NCI-H2227 (cell line): ENCODE measurements around the gene SMAP1.
A peak's percentile ranks its signal among the peaks of the same experiment; 100 is the strongest.

Experiments
- DNase-seq: peaks from one replicate; lab custom pipeline; 2025; ENCODE audit not compliant: unreplicated experiment; lab: John Stamatoyannopoulos, UW

Gene SMAP1

DNA sequence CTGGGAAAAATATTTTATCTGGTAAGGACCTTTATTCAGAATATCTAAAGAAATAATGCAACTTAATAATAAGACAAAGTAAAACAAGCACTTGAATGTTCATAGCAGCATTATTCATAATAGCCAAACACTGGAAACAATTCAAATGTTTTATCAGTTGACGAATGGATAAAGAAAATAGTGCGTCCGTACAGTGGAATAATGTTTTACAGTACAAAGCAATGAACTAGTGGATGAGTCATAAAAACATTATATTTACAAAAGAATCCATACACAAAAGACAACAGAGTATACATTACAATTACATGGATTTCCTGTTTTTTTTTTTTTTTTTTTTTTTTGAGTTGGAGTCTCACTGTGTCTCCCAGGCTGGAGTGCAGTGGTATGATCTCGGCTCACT is 12.7 kb downstream of the SMAP1 start:
- no peak for DNase-seq

DNA sequence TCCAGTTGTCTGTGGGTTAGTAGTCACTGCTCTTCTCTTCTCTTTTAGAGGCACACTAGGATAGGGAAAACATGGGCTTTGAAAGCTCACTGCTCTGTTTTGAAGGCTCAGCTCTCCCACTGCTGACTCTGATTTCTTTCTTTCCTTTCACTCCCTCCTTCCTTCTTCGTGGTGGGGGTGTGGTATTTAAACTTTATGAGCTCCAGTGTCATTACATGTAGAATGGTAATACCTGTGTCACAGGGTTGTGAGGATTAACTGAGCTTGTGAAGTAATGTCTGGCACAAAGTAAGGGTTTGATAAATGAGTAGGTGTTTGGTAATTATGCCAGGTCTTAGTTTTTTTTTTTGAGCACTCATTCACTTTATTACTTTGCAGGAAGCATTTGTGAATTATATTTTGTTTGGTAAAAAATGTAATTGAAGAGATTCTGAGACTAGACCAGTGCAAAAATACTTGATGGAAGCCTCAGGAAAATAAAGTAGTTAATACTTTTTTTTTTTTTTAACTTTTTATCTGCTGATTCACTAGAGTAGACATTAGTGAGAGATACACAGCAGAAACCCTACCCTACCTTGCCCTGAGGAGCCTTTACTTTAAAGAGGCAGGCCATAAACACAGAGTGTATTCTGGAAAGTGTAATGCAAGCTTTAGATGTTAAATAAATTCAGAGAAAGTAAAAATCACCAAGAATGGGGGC is 17.3 kb downstream of the SMAP1 start:
- no peak for DNase-seq

DNA sequence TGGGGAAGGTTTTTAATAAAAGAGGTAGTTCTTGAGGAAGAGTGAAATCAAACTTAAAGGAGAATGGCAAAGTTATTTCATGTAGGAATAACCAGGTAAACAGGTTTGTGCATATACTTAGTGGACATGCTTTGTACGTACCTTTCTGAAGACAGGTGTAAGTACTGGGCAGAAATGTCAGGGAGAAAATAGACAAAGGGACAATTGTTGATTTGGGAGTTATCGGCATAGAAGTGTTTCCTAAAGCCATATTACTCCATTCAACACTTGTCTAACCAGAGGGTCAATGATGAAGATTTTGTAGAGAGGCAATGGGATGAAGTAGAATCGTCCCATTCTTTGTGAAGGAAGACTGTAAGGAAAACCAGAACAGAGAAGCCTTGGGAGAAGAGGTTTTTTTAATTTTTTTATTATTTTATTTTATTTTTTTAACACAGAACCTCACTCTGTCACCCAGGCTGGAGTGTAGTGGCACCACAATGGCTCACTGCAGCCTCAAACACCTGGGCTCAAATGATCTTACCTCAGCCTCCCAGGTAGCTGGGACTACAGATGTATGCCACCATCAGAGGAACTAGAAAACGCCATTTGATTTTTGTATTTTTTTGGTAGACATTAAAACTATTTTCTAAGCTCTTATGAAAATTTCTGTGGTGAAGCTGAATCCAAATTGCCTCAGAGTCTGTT is 18.0 kb downstream of the SMAP1 start:
- no peak for DNase-seq

DNA sequence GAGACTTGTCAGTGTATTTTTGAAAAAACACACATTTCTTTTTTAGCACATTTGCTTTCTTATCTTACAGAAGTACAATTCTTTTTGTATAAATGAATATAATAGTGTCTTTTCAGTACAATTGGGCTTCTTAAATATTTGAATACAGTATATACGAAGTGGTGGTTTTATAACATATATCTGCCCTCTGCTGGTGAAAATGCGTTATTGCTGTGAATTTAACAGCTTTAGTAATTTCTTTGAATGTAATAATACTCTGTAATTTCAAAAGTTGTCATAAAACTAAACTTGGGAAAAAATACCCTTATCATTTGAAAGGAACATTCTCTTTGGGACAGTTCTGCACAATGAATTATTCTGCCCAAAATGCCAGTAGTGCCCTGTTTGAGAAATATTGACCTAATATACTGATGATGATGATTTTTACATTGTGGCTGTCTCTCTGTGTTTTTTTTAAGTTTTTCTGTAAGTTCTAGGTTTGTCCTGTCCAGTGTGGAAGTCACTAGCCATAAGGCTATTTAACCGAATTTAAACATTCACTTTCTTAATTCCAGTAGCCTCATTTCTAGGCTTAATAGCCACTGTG is 19.0 kb downstream of the SMAP1 start:
- DNase-seq: peak; percentile 42

DNA sequence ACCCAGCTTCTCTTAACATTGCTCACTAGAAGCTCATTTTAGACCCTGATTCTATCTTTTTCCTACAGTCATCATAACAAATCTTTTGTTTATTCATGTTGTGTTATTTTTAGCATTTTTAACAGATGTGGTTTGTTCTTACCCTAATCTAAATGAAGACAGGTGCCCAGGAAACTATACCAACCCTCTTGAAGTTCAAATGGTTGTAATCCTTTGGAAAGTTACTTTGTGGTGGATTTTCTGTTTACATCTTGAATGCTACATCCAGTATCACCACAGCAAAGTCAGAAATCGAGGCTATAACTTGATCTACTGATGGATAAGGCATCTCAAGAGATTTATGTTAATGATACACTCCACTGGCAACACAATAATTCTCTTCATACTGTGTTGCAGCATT is 26.2 kb downstream of the SMAP1 start:
- DNase-seq: no peak

DNA sequence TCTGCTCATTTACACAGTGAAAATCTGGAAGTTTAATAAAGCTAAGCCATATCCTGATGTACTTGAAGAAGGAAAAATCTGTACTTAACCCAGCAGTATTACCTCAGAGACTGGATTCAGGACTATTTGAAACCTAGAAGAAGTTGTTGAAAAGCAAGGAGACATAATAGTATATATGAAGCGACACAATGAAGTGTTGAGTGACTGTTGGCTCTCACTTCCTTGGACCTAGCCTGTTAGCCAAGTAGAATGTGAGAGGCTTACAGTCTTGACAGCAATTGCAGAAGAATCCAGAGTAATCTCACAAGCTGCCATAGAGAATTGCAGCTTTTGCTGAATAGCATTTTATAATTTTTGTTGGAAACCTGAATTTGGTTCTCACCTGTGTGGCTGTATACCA is 26.7 kb downstream of the SMAP1 start:
- DNase-seq: no peak

DNA sequence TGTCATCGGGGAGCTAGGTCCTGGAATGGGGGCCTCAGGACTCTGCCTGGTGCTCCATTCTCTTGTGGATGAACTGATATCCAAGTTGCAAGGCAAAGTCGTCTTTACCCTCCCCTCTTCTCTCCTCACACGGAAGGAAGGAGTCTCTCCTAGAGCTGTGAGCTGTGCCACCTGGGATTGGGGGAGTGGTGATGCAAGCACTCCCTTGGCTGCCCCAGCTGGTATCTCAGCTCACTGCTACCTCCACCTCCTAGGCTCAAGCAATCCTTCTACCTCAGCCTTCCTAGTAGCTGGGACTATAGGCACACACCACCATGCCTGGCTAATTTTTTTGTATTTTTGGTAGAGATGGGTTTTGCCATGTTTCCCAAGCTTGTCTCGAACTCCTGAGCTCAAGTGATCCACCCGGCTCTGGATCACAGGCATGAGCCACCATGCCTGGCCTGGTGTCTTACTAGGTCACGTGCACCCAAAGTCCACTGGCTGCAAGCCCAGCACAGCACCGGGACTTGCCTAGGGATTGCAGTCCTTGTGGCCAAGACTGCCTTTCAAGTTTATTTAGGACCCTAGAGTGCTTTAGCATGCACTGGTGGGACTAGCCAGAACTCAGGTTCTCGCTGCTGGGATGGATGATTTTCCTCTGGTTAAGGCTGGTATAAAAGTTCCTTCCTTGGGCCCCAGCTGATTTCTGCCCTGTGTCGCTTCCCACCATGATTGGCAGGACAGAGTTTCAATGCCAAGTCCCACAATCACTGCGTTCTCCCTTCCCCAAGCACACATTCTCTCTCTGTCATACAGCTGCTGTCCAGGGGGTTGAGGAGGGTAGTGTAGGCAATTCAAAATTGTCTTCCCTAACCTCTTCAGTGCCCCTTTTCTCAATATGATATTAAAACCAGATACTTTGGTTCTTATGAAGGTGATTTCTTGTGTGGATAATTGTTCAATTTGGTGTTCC is 33.5 kb downstream of the SMAP1 start:
- DNase-seq: no peak

DNA sequence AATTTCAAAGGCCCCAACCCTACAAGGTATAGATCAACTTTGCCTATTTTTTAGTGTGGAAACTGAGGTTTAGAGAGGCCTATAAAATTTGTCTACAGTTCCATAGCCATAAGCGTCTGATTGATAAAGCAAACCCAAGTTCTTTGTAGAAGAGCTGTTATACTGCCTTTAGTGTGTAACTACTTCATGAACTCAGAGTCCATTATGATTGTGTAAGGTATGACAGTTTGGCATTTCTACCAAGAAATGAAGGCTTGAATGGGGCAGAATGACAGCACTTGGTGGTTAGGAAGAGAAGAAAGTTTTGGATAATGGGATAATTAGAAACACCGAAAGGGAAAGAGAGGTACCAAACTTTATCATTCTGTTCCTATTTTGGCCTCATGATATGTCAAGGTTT is 38.1 kb downstream of the SMAP1 start:
- no peak for DNase-seq

DNA sequence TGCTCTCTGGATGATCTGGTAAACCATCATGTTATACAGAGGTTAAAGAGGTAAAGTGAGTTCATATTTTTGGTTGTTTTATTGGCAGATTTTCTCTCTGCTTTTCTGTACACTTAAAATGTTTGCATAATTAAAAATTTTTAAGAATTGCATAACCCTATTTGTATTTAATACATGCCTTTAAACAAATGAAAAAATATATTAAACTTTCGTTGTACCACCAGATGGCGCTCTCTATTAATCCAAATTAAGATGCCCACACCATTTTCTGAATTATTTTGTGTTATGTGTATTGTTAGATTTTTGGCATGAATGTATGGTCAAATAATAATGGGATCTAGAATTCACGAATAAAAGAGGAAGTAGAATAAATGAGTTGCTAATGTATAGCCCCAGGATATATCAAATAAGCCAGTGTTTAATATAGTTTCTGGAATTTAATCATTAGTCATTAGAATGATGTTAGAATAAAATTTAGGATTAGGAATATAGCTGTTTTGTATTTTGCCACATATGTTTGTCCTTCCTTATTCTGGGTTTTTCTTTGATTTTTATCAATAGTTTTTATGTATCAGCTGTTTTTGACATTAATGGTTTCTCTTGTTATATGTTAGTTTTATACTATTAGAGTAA is 38.9 kb downstream of the SMAP1 start:
- peak; percentile 55 for DNase-seq

DNA sequence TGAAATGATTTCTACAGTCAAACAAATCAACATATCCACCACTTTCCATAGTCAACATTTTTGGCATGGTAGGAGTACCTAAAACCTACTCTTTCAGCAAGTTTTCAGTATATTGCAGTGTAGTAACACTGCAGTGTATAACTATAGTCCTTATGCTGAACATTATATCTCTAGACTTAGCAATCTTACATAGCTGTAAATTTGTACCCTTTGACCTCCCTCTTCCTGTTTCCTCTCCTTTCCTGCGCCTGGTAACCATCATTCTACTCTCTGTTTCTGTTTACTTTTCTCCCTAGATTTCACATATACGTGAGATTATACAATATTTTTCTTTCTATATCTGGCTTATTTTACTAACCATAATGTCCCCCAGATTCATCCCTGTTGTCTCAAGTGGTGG is 40.2 kb downstream of the SMAP1 start:
- no peak for DNase-seq

DNA sequence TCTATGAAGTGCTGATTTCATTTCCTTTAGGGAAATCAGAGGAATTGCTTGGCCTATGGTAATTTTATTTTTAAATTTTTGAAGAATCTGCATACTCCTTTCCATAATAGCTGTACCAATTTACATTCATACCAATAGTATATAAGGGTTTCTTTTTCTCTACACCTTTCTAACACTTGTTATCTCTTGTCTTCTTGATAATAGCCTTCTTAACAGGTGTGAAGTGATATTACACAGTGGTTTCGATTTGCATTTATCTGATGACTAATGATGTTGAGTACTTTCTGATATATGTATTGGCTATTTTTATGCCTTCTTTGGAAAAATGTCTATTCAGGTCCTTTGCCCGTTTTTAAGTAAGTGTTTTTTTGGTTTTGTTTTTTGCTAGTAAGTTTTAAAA is 40.8 kb downstream of the SMAP1 start:
- no peak for DNase-seq

DNA sequence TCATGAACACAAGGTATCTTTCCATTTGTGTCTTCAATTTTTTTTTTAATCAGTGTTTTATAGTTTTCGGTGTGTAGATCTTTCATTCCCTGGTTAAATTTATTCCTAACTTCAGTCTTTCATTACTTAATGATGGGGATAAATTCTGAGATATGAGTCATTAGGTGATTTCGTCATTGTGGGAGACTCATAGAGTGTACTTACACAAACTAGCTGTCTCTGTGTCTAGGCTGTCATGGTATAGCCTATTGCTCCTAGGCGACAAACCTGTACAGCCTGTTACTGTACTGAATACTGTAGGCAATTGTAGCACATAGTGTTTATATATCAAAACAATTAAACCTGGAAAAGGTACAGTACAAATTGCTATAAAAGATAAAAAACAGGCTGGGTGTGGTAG is 42.1 kb downstream of the SMAP1 start:
- no peak for DNase-seq

DNA sequence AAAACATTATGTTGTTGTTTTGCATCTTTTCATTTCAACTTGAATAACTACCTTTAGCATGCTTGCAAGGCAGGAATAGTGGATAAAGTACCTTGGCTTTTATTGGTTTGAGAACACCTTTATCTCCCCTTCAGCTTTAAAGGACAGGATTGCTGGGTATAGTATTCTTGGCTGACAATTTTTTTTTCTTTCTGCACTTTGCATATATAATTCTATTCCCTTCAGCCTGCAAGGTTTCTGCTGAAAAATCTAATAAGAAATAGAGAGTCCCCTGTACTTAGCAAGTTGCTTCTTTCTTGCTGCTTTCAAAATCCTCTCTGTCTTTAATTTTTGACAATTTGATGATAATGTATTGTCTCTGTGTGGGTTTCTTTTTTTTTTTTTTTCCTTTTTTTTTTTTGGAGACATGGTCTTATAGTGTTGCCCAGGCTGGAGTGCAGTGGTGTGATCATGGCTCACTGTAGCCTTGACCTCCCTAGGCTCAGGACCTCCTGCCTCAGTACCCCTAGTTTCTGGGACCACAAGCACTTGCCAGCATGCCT is 47.1 kb downstream of the SMAP1 start:
- no peak for DNase-seq

DNA sequence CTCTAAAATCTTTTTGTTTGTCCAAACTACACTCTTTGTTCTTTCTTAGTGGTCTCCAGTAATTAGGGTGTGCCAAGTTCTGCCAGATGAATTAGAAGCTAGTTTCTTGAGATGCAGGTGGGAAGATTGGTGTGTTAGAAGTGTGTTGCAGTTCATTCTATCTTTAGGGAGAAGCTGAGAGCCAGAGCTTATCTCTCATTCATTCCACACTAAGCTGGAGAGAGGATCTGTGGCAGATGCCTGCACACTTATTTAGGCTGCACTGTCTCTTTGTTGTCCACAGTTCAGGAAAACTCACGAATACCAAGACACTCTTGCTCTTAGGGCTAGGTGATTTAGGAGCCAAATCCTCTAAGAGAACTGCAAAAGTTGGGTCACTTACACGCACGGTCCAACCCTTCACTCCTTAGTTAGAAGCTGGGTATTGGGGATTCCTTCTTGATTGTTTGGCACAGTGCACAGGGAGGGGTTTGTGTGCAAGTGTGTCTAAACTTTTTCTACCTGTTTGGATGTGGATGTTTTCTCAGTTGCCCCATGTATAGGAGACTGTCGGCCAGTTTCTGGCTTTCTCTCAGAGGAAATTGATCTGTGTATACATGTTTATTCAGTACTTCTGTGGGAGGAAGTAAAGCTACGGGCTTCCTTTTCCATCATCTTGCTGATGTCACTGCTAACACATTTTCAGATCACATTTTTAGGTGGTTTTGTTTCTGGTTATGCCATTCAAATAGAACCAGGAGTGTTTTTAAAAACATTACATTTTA is 49.5 kb downstream of the SMAP1 start:
- no peak for DNase-seq

DNA sequence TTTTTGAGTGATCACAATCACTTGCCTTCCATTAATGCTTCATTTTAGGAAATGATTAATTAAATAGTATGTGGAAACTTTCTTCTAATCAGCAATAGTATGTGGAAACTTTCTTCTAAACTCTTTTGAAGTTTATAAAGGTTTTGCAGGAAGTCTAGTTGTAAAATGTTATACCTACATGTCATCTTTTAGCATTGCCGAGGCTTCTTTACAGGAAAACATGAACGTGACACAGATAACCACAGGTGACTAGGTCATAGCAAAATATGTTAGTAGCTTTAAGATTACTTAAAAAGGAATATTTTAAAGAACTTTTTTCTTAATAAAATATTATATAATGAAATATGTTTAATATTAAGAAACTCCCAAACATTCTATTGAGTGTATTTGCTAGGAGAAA is 56.8 kb downstream of the SMAP1 start:
- DNase-seq: no peak

DNA sequence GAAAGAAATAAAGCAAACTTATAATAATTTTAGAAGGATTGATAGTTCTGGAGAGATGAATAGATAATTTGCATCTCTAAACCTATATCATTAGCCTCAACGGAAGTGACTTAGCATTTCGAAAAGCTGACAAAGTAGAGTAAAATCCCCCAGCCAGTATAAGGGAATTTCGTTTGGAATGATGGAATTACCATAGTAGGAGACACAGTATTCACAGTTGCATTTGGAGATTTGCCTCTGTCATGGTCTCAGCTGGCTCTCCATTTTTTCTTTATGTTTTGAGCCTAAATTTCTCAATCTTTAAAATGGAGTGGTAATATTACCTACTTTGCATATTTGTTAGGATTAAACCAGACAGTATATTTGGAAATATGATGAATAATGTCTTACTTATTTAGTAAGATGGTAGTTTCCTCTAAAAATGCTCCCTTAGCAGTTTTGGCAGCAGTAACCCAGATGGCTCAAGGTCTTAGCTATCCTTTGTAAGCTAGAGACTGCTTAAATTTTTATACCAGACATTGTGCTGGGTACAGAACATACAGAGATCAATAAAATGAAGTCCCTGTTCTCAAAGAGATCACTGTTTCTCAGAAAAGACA is 58.2 kb downstream of the SMAP1 start:
- no peak for DNase-seq

DNA sequence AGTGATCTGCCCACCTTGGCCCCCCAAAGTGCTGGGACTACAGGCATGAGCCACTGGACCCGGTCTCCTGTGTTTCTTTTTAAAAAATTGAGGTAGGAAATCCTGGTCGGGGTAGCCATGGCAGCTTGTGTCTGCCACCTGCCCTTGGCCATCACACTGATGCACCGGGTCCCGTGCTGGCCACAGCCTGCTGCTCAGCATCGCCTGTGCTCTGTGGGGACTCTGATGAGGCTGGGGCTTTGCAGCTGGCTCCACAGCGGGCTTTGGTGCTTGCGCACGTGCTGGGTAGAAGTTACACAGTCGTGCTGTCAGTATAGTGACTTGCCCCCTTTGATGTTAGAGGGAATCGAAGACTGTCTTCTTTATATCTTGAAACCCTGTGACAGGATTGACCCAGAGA is 66.7 kb downstream of the SMAP1 start:
- no peak for DNase-seq

DNA sequence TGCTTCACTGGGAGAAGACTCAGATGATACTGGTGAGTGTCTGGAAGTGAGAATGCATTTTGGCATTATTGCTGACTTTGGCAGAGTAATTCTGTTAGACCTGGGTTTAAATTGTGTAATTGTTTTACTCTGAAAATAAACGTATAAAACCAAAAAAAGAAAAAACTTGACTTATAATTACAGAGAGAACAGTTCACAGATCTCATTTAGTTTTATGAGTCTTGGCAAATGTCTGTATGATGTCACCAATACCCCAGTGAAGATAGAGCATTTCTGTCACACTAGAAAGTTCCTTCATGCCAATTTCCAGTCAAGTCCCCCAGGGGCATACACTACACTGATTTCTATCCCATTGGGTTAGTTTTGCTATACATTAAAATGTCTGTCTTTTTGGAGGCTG is 67.3 kb downstream of the SMAP1 start:
- DNase-seq: no peak

DNA sequence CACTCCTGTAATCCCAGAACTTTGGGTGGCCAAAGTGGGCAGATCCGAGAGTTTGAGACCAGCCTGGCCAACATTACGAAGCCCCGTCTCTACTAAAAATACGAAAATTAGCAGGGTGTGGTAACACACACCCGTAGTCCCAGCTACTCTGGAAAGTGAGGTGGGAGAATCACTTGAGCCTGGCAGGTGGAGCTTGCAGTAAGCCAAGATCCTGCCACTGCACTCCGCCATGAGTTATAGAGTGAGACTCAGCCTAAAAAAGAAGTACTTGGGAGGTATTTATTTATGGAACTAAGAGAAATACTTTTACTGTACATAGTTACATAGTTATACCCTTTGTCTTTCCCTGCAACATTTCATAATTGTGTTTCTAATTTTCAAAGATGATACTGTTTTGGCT is 67.8 kb downstream of the SMAP1 start:
- DNase-seq: no peak

DNA sequence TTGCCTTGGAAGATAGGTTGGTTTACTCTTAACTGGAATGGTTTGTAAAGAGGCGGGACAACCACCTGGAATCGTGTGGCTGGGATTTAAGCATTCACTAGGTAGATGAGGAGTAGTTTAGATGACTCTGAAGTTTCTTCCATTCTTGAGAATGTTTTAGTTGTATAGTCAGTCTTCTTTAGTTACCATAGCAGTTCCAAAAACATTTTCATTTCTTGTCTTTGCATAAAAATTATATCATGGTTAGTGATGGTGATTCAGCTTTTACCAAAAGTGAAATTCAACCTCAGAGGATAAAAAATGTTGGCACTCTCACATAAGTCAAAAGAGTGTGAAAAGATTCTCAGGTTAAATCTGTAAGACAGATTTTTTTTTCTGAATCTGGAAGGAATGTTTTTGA is 70.3 kb downstream of the SMAP1 start:
- no peak for DNase-seq
